Measurements from ENCODE around the gene LRRC8D. TPM values are rescaled to one million over a fixed set of nuclear protein-coding genes. Genes with fewer than 3 reads are reported as not detected.

The LRRC8D gene
- total and polyA plus RNA-seq, 2 donors from 2014 or later = 16.3 to 36.6 TPM

GRCh38 chr1:89810880-89811279, 10.0 kb upstream of the LRRC8D start:
- no peak overlapping the region for H3K9ac ChIP-seq (ENCODE audit: low read length in 3 of 3)
- intact Hi-C loops (cut with DNase I) = loop anchor here (5.0 kb wide), 1 partner anchor 171 kb away; no protein-coding TSS in a partner anchor

GRCh38 chr1:89812992-89813391, 7.8 kb upstream of the LRRC8D start:
- H3K36me3 ChIP-seq (ENCODE audit: control insufficient read depth in 2 of 3, insufficient read depth in 3 of 3, low read length in 3 of 3) = no peaks in the 10 kb centered on the region
- no peak overlapping the region for H3K4me3 ChIP-seq (ENCODE audit: low read length in 3 of 3)
- intact Hi-C loops (cut with DNase I) = loop anchor here (5.0 kb wide), 1 partner anchor 169 kb away; no protein-coding TSS in a partner anchor
- H3K9ac ChIP-seq (ENCODE audit: low read length in 3 of 3) = no peak overlapping the region
- FAIRE-seq = no peak
- no peak for DNase-seq
- H3K27ac ChIP-seq (ENCODE audit: low read depth in 2 of 2, low read length in 2 of 2) = no peak overlapping the region
- H3K27me3 ChIP-seq (ENCODE audit: control insufficient read depth, insufficient read depth, low read length) = no peaks in the 10 kb centered on the region
- no peak for TF ChIP-seq CTCF (IDR thresholded peaks at IDR 0.05; ENCODE audit: borderline replicate concordance, extremely low read depth, insufficient read depth)
- no peaks in the 10 kb centered on the region for H3K9me3 ChIP-seq (ENCODE audit: control insufficient read depth in 2 of 3, insufficient read depth in 1 of 3, low read length in 3 of 3)
- no peaks in the 10 kb centered on the region for H3K4me1 ChIP-seq (ENCODE audit: control insufficient read depth in 2 of 3, insufficient read depth in 2 of 3, low read depth in 1 of 3, low read length in 3 of 3)

More at GRCh38 chr1:89810880-89811279, 10.0 kb upstream of the LRRC8D start:
- DNase-seq (no peak), FAIRE-seq (no peak)
- no peak for TF ChIP-seq CTCF (IDR thresholded peaks at IDR 0.05; ENCODE audit: borderline replicate concordance, extremely low read depth, insufficient read depth)
- no peak overlapping the region for H3K27ac ChIP-seq (ENCODE audit: low read depth in 2 of 2, low read length in 2 of 2)
- no peaks in the 10 kb centered on the region for H3K4me1 ChIP-seq (ENCODE audit: control insufficient read depth in 2 of 3, insufficient read depth in 2 of 3, low read depth in 1 of 3, low read length in 3 of 3)
- no peak overlapping the region for H3K4me3 ChIP-seq (ENCODE audit: low read length in 3 of 3)
- H3K9me3 ChIP-seq (ENCODE audit: control insufficient read depth in 2 of 3, insufficient read depth in 1 of 3, low read length in 3 of 3) = no peaks in the 10 kb centered on the region
- no peaks in the 10 kb centered on the region for H3K36me3 ChIP-seq (ENCODE audit: control insufficient read depth in 2 of 3, insufficient read depth in 3 of 3, low read length in 3 of 3)
- no peaks in the 10 kb centered on the region for H3K27me3 ChIP-seq (ENCODE audit: control insufficient read depth, insufficient read depth, low read length)

- intact Hi-C loops (cut with DNase I) = no loop called here
- no peak for DNase-seq
- no peak for TF ChIP-seq CTCF (IDR thresholded peaks at IDR 0.05; ENCODE audit: borderline replicate concordance, extremely low read depth, insufficient read depth)
- Histone ChIP-seq H3K9me3 (ENCODE audit: control insufficient read depth in 2 of 3, insufficient read depth in 1 of 3, low read length in 3 of 3) (no peaks in the 10 kb centered on the region), H3K36me3 (ENCODE audit: control insufficient read depth in 2 of 3, insufficient read depth in 3 of 3, low read length in 3 of 3) (no peaks in the 10 kb centered on the region), H3K4me3 (ENCODE audit: low read length in 3 of 3) (no peak overlapping the region), H3K27me3 (ENCODE audit: control insufficient read depth, insufficient read depth, low read length) (no peaks in the 10 kb centered on the region), H3K9ac (ENCODE audit: low read length in 3 of 3) (no peak overlapping the region), H3K27ac (ENCODE audit: low read depth in 2 of 2, low read length in 2 of 2) (no peak overlapping the region), H3K4me1 (ENCODE audit: control insufficient read depth in 2 of 3, insufficient read depth in 2 of 3, low read depth in 1 of 3, low read length in 3 of 3) (no peaks in the 10 kb centered on the region)
- FAIRE-seq = no peak
These were observed 5.8 kb upstream of the LRRC8D start for GRCh38 chr1:89815040-89815439.

GRCh38 chr1:89815611-89816010, 5.2 kb upstream of the LRRC8D start:
- Histone ChIP-seq H3K27ac (ENCODE audit: low read depth in 2 of 2, low read length in 2 of 2) (no peak overlapping the region), H3K9ac (ENCODE audit: low read length in 3 of 3) (no peak overlapping the region), H3K4me3 (ENCODE audit: low read length in 3 of 3) (no peak overlapping the region), H3K4me1 (ENCODE audit: control insufficient read depth in 2 of 3, insufficient read depth in 2 of 3, low read depth in 1 of 3, low read length in 3 of 3) (no peaks in the 10 kb centered on the region), H3K27me3 (ENCODE audit: control insufficient read depth, insufficient read depth, low read length) (no peaks in the 10 kb centered on the region), H3K36me3 (ENCODE audit: control insufficient read depth in 2 of 3, insufficient read depth in 3 of 3, low read length in 3 of 3) (no peaks in the 10 kb centered on the region), H3K9me3 (ENCODE audit: control insufficient read depth in 2 of 3, insufficient read depth in 1 of 3, low read length in 3 of 3) (no peaks in the 10 kb centered on the region)
- FAIRE-seq (no peak), DNase-seq (no peak)
- no peak for TF ChIP-seq CTCF (IDR thresholded peaks at IDR 0.05; ENCODE audit: borderline replicate concordance, extremely low read depth, insufficient read depth)
- intact Hi-C loops (cut with DNase I) = no loop called here

Data from kidney (tissue), 14 donors.